ENCODE measurements around the gene CACTIN. TPM values are rescaled to one million over a fixed set of nuclear protein-coding genes. Genes with fewer than 3 reads are reported as not detected.

Gene CACTIN
- total RNA-seq, 1 experiment from 2014 or later, result 33.2 TPM

DNA sequence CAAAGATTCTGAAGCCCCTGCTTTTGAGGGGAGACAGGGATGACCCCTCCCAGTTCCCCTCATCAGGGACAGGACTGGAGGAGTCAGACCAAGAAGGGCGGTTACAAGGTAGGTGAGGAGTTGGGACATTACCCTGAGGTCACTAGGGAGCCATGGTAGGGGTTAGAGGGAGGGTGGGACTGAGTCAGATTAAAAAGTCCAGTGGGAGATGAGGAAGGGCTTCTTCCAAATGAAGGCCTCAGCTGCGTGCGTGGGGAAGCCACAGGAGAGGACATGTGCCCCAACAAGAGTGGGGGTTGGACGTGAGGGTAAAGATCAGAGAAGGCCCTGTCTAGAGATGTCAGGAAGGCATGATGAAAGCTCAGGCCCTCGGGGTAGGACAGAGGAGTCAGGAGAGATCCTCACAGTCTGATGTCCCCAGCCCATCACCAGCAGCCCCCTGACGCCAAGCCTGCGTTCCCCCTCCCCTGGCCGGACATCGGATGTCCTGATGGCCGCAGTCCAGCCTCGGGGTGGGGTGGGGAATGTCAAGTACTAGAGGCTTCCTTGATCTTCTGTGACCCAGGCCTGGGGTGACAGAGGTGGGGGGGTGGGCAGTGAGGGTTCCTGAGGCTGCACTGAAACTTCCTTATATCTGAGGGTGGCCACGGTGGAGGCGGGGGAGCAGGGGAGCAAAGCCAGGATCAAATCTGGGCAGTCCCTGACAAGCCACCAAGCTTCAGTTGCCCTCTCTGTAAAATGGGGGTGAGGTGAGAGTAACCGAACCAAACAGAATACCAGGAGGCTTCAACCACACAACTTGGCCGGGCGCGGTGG is 62.7 kb downstream of the CACTIN start:
- no peak for DNase-seq (ENCODE audit: low read depth, low spot score)
- no peak overlapping the region for H2AFZ ChIP-seq (ENCODE audit: low read depth, low read length, poor library complexity, severe bottlenecking)
- H4K20me1 ChIP-seq (ENCODE audit: insufficient read depth), result no peaks in the 10 kb centered on the region
- 0 out of 4 replicates have a peak overlapping the region, but pooled peaks of 1 of the 2 experiments have one; percentile 11 for H3K4me3 ChIP-seq (replicated peaks in 1 of 2; ENCODE audit: low read depth in 1 of 2, low read length in 2 of 2)
- peak overlapping the region; percentile 88 for H3K4me2 ChIP-seq (ENCODE audit: low read length)
- peak overlapping the region; percentile 77 for H3K27ac ChIP-seq (ENCODE audit: low read depth, low read length)
- peak overlapping the region; percentile 68 for H3K9ac ChIP-seq (ENCODE audit: low read length)
- BruUV-seq (replicated peaks), result no TSS peak
- ATAC-seq, result no peak
- H3K9me2 ChIP-seq (ENCODE audit: insufficient read depth), result no peaks in the 10 kb centered on the region
- ChIA-PET RAD21 (ENCODE audit: low non-redundant PET in 1 of 2, low total read pairs in 2 of 2, uncharacterized antibody in 2 of 2, unreplicated experiment in 2 of 2) (no interaction called here), POLR2A (interaction anchor here (1.6 kb wide), 1 partner anchor 9 kb away, joined by 5 read pairs; no protein-coding TSS in a partner anchor), CTCF (no interaction called here)
- H3K79me2 ChIP-seq (ENCODE audit: insufficient read depth, low read length), result no peaks in the 10 kb centered on the region
- H3K36me3 ChIP-seq (ENCODE audit: control insufficient read depth in 1 of 2, insufficient read depth in 2 of 2, low read length in 2 of 2), result no peaks in the 10 kb centered on the region
- no peaks in the 10 kb centered on the region for H3K9me3 ChIP-seq (ENCODE audit: control insufficient read depth in 1 of 2, insufficient read depth in 1 of 2, low read depth in 1 of 2, low read length in 2 of 2)
- no peaks in the 10 kb centered on the region for H3K27me3 ChIP-seq (ENCODE audit: insufficient read depth, low read length)
- TF ChIP-seq FOSL1 (IDR thresholded peaks at IDR 0.05; ENCODE audit: low read depth), result no peak
- no peak for TF ChIP-seq JUND (IDR thresholded peaks at IDR 0.05)
- TF ChIP-seq EZH2 (IDR thresholded peaks at IDR 0.05), result no peak
- TF ChIP-seq CEBPB (IDR thresholded peaks at IDR 0.05; ENCODE audit: low read depth), result no peak
- TF ChIP-seq, protein P1, sequence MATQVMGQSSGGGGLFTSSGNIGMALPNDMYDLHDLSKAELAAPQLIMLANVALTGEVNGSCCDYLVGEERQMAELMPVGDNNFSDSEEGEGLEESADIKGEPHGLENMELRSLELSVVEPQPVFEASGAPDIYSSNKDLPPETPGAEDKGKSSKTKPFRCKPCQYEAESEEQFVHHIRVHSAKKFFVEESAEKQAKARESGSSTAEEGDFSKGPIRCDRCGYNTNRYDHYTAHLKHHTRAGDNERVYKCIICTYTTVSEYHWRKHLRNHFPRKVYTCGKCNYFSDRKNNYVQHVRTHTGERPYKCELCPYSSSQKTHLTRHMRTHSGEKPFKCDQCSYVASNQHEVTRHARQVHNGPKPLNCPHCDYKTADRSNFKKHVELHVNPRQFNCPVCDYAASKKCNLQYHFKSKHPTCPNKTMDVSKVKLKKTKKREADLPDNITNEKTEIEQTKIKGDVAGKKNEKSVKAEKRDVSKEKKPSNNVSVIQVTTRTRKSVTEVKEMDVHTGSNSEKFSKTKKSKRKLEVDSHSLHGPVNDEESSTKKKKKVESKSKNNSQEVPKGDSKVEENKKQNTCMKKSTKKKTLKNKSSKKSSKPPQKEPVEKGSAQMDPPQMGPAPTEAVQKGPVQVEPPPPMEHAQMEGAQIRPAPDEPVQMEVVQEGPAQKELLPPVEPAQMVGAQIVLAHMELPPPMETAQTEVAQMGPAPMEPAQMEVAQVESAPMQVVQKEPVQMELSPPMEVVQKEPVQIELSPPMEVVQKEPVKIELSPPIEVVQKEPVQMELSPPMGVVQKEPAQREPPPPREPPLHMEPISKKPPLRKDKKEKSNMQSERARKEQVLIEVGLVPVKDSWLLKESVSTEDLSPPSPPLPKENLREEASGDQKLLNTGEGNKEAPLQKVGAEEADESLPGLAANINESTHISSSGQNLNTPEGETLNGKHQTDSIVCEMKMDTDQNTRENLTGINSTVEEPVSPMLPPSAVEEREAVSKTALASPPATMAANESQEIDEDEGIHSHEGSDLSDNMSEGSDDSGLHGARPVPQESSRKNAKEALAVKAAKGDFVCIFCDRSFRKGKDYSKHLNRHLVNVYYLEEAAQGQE (IDR thresholded peaks at IDR 0.05; ENCODE audit: low read depth), result no peak
- TF ChIP-seq, protein P2, sequence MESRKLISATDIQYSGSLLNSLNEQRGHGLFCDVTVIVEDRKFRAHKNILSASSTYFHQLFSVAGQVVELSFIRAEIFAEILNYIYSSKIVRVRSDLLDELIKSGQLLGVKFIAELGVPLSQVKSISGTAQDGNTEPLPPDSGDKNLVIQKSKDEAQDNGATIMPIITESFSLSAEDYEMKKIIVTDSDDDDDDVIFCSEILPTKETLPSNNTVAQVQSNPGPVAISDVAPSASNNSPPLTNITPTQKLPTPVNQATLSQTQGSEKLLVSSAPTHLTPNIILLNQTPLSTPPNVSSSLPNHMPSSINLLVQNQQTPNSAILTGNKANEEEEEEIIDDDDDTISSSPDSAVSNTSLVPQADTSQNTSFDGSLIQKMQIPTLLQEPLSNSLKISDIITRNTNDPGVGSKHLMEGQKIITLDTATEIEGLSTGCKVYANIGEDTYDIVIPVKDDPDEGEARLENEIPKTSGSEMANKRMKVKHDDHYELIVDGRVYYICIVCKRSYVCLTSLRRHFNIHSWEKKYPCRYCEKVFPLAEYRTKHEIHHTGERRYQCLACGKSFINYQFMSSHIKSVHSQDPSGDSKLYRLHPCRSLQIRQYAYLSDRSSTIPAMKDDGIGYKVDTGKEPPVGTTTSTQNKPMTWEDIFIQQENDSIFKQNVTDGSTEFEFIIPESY (IDR thresholded peaks at IDR 0.05; ENCODE audit: extremely low read depth, insufficient replicate concordance, low read length), result no peak
- TF ChIP-seq, protein P3, sequence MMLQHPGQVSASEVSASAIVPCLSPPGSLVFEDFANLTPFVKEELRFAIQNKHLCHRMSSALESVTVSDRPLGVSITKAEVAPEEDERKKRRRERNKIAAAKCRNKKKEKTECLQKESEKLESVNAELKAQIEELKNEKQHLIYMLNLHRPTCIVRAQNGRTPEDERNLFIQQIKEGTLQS (IDR thresholded peaks at IDR 0.05), result no peak
- no peak for TF ChIP-seq CBX3 (IDR thresholded peaks at IDR 0.05; ENCODE audit: low read depth)
- TF ChIP-seq EGR1 (IDR thresholded peaks at IDR 0.05; ENCODE audit: low read depth), result no peak
- no peak for TF ChIP-seq POLR2A (IDR thresholded peaks at IDR 0.05; ENCODE audit: borderline replicate concordance, extremely low read depth, insufficient read depth, insufficient read length)
- no peak for TF ChIP-seq RAD21 (IDR thresholded peaks at IDR 0.05; ENCODE audit: low read depth)
- intact Hi-C loops (cut with micrococcal nuclease), result no loop called here
- peaks cover 50 to 78% of the 10 kb centered on the region in 2 experiments for H3K4me1 ChIP-seq (ENCODE audit: control insufficient read depth in 1 of 2, insufficient read depth in 2 of 2, low read length in 2 of 2)

Other genes with a start within 250 kb of the CACTIN start
- not detected for gene SMIM24, start 146.3 kb downstream of the CACTIN start, total RNA-seq (2021; ENCODE audit: unreplicated experiment)
- gene SMIM44, start 143.3 kb downstream of the CACTIN start, total RNA-seq (2021; ENCODE audit: unreplicated experiment), result not detected
- gene DOHH, start 126.1 kb downstream of the CACTIN start, total RNA-seq (2021; ENCODE audit: unreplicated experiment), result 20.9 TPM
- 60.3 TPM for gene FZR1, start 120.5 kb downstream of the CACTIN start, total RNA-seq (2021; ENCODE audit: unreplicated experiment)
- 1.2 TPM for gene TEKTIP1, start 87.6 kb downstream of the CACTIN start, total RNA-seq (2021; ENCODE audit: unreplicated experiment)
- gene MFSD12, start 69.2 kb downstream of the CACTIN start, total RNA-seq (2021; ENCODE audit: unreplicated experiment), result 131 TPM
- gene HMG20B, start 53.8 kb downstream of the CACTIN start, total RNA-seq (2021; ENCODE audit: unreplicated experiment), result 186 TPM
- not detected for gene GIPC3, start 41.3 kb downstream of the CACTIN start, total RNA-seq (2021; ENCODE audit: unreplicated experiment)
- 2.3 TPM for gene TBXA2R, start 19.9 kb downstream of the CACTIN start, total RNA-seq (2021; ENCODE audit: unreplicated experiment)
- gene PIP5K1C, start 73.7 kb upstream of the CACTIN start, total RNA-seq (2021; ENCODE audit: unreplicated experiment), result 26.9 TPM
- gene TJP3, start 81.6 kb upstream of the CACTIN start, total RNA-seq (2021; ENCODE audit: unreplicated experiment), result 69.6 TPM
- gene APBA3, start 134.9 kb upstream of the CACTIN start, total RNA-seq (2021; ENCODE audit: unreplicated experiment), result 29.5 TPM
- 67.1 TPM for gene MRPL54, start 135.9 kb upstream of the CACTIN start, total RNA-seq (2021; ENCODE audit: unreplicated experiment)
- gene RAX2, start 145.4 kb upstream of the CACTIN start, total RNA-seq (2021; ENCODE audit: unreplicated experiment), result not detected
- gene MATK, start 159.6 kb upstream of the CACTIN start, total RNA-seq (2021; ENCODE audit: unreplicated experiment), result not detected
- gene ZFR2, start 242.2 kb upstream of the CACTIN start, total RNA-seq (2021; ENCODE audit: unreplicated experiment), result 0.34 TPM